ENCODE data around the gene TRMT61A. TPM values are rescaled to one million over a fixed set of nuclear protein-coding genes. Genes with fewer than 3 reads are reported as not detected.

TRMT61A gene
- total RNA-seq, 1 donor from 2014 or later, result 6.1 TPM

DNA sequence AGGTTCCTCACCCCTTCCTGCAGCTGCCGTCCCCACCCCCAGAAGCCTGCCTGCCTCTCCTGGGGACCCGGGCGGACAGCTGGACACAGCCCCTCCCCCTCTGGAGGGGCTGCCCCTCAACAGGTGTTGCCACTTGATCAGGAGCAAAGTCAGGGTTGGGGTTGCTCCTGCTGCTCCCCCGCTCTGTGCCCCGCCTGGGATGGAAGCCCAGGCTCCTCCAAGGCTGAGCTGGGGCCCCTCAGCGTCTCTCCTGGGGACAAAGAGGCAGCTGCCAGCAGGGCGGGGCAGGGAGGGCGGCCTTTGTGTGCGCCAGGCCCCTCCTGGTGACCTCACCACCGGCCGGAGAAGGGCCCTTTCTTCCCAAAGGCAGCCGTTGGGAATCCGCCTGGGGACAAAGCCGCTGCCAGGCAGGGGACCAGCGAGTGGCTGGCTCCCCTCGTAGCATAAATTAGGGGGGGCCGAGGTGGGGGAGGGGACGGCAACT lies 13.7 kb downstream of the TRMT61A start:
- Mint-ChIP-seq H3K27me3 (ENCODE audit: unreplicated experiment) (peaks cover 16% of the 10 kb centered on the region), H3K36me3 (ENCODE audit: low read depth, unreplicated experiment) (no peaks in the 10 kb centered on the region), H3K27ac (ENCODE audit: unreplicated experiment) (no peak overlapping the region), H3K4me1 (ENCODE audit: unreplicated experiment) (no peaks in the 10 kb centered on the region), H3K4me3 (ENCODE audit: unreplicated experiment) (no peak overlapping the region), H3K9me3 (ENCODE audit: unreplicated experiment) (no peaks in the 10 kb centered on the region)
- no peak for TF ChIP-seq CTCF (IDR thresholded peaks at IDR 0.05; ENCODE audit: unreplicated experiment)
- peak; percentile 60 for DNase-seq (ENCODE audit: low spot score)

DNA sequence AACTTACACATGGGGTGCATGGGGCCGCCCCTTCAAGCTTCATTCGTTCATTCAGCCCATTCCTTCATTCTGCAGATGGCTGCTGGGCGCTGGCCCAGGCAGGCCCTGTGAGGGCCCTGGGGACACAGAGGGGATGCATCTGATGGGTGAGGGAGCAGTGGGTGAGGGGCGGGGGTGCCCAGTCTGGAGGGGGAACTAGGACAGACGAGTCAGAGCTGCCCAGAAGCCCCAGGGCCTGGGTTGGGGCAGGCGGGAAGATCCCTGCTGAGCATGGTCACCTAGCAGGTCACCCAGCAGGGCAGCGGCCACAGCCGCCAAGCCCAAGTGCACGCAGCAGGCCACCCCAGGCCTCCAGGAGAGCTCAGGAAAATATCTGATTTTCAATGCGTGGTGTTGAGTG lies 14.1 kb downstream of the TRMT61A start:
- peaks cover 17% of the 10 kb centered on the region for H3K27me3 Mint-ChIP-seq (ENCODE audit: unreplicated experiment)
- no peaks in the 10 kb centered on the region for H3K4me1 Mint-ChIP-seq (ENCODE audit: unreplicated experiment)
- no peak for TF ChIP-seq CTCF (IDR thresholded peaks at IDR 0.05; ENCODE audit: unreplicated experiment)
- DNase-seq (ENCODE audit: low spot score), result no peak
- H3K27ac Mint-ChIP-seq (ENCODE audit: unreplicated experiment), result no peak overlapping the region
- no peak overlapping the region for H3K4me3 Mint-ChIP-seq (ENCODE audit: unreplicated experiment)
- no peaks in the 10 kb centered on the region for H3K36me3 Mint-ChIP-seq (ENCODE audit: low read depth, unreplicated experiment)
- H3K9me3 Mint-ChIP-seq (ENCODE audit: unreplicated experiment), result no peaks in the 10 kb centered on the region

DNA sequence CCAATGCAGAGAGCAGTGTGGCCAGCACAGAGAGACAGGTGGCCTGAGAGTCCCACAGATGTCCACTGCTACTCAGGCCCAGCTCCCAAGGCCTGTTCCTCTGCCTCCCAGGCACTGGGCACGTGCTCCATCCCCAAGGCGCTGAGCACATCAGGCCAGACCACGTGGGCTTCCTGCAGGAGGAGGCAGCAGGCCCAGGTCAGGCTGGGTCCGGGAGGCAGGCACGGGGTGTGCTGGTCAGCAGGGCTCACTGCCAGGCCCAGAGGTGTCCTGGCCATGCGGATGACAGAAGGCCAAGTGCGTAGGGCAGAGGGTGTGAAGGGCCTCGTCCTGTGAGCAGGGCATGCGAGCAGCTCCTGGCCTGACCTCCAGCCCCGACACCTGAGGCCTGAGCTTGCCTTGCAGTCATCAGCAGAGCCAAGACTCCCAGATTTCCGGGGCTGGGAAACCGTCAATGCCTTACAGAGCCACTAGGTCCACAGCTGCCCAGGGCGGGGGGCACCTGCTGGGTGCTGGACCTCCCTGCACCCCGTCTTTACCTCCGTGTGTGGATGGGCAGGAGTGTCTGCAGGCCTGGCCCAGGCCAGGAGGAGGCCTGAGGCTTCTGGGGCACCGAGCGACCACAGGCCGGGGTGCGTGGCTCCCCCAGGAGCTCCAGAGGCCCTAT lies 14.9 kb downstream of the TRMT61A start:
- Mint-ChIP-seq H3K27ac (ENCODE audit: unreplicated experiment) (no peak overlapping the region), H3K36me3 (ENCODE audit: low read depth, unreplicated experiment) (no peaks in the 10 kb centered on the region), H3K27me3 (ENCODE audit: unreplicated experiment) (peaks cover 17% of the 10 kb centered on the region), H3K4me1 (ENCODE audit: unreplicated experiment) (no peaks in the 10 kb centered on the region), H3K4me3 (ENCODE audit: unreplicated experiment) (no peak overlapping the region), H3K9me3 (ENCODE audit: unreplicated experiment) (no peaks in the 10 kb centered on the region)
- no peak for TF ChIP-seq CTCF (IDR thresholded peaks at IDR 0.05; ENCODE audit: unreplicated experiment)
- no peak for DNase-seq (ENCODE audit: low spot score)

GRCh38 chr14:103544388-103545218 lies 15.6 kb downstream of the TRMT61A start:
- no peaks in the 10 kb centered on the region for H3K9me3 Mint-ChIP-seq (ENCODE audit: unreplicated experiment)
- TF ChIP-seq CTCF (IDR thresholded peaks at IDR 0.05; ENCODE audit: unreplicated experiment), result no peak
- no peak overlapping the region for H3K4me3 Mint-ChIP-seq (ENCODE audit: unreplicated experiment)
- no peak for DNase-seq (ENCODE audit: low spot score)
- H3K27ac Mint-ChIP-seq (ENCODE audit: unreplicated experiment), result peak overlapping the region; percentile 64
- H3K27me3 Mint-ChIP-seq (ENCODE audit: unreplicated experiment), result peaks cover 15% of the 10 kb centered on the region
- H3K36me3 Mint-ChIP-seq (ENCODE audit: low read depth, unreplicated experiment), result no peaks in the 10 kb centered on the region
- no peaks in the 10 kb centered on the region for H3K4me1 Mint-ChIP-seq (ENCODE audit: unreplicated experiment)
